Skeletal muscle cell (primary cell): ENCODE data around the gene GALP.
"Not testable (repeated sequence)": the region's sequence is repeated elsewhere in the genome, so short reads cannot be mapped to it uniquely, and the experiment has no call there.

ENCODE experiments used
- DNase-seq: peaks from one replicate; pipeline ENCODE4 v3.0.0-alpha.2; 2010; ENCODE audit warnings: low read depth
- H3K4me3 ChIP-seq: 2 replicates; pipeline ENCODE4 v1.5.1; 2011; ENCODE audit warnings: low read depth, mild to moderate bottlenecking, control low read depth, low read length, moderate library complexity

Gene GALP

DNA sequence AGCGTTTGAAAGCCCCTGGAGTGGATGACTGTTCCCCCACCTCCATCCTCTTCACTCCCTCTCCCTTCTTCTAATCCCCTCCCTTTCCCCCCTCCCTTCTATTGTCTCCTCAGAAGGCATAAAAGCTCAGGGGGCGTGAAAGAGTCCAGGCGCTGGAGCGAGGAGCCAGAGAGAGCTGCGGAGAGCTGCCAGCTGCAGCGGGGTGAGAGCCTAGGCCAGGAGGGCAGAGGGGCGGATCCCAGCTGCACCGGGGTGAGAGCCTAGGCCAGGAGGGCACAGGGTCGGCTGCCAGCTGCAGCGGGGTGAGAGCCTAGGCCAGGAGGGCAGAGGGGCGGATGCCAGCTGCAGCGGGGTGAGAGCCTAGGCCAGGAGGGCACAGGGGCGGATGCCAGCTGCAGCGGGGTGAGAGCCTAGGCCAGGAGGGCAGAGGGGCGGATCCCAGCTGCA lies at the start of gene GALP:
Gene GALP, plus strand, starts transcription at position 148 of the 447 bp plus-strand sequence. CDS start 1,101 bp downstream, outside the sequence.
- not testable (repeated sequence) for DNase-seq, H3K4me3 ChIP-seq

DNA sequence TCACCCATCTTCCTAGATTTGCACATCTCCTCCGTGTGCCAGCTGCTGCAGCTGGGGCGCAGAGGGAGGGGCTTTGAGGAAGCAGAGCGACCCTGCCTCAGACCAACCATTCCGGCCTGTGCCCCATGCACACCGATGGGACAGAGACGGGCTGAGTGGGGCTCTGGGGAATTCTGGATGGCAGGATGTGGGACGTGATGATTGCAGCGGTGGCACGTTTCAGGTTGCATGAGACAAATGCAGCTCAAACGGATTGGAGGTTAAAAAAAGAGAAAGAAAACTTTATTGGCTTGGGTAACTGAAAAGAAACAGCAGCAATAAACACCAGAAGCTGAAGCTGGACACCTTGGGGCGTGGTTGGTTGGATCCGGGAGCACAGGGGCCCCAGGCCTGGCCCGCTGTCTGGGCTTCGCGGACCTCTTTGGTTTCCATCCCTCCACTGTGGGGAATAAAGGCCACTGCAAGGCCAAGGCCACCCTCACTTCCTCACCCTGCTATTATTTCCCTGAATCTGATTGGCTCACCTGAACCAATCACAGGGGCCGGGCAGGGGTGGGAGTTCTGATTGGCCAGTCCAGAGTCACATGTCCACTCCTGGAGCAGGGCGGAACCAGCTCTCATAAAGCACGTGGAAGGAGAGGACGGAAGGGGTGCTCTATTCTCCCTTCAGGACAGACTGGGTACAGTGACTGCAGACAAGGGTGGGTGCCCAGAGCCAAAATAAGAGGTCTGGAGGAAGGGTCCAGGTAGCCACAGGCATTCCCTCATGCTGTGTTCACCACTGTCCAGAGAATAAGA lies 48.6 kb upstream of the GALP start:
- DNase-seq, result no peak
- H3K4me3 ChIP-seq, result no peak overlapping the region

GRCh38 chr19:56130006-56130405 lies 45.8 kb upstream of the GALP start:
- no peak overlapping the region for H3K4me3 ChIP-seq
- no peak for DNase-seq

DNA sequence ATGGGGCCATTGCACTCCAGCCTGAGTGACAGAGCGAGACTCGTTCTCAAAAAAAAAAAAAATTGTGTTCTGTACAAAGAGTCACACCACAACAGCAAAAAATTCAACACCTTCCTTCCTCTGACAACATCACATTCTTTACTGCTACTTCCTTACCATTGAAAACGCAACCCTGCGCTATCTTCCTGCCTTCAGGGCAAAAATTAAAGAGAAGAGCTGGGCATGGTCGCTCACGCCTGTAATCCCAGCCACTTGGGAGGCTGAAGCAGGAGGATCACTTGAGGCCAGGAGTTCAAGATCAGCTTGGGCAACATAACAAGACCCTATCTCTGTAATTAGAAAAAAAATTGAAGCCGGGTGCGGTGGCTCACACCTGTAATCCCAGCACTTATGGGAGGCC lies 44.2 kb upstream of the GALP start:
- no peak overlapping the region for H3K4me3 ChIP-seq
- no peak for DNase-seq

GRCh38 chr19:56132316-56132822 lies 43.4 kb upstream of the GALP start:
- DNase-seq, result peak; percentile 39
- no peak overlapping the region for H3K4me3 ChIP-seq

DNA sequence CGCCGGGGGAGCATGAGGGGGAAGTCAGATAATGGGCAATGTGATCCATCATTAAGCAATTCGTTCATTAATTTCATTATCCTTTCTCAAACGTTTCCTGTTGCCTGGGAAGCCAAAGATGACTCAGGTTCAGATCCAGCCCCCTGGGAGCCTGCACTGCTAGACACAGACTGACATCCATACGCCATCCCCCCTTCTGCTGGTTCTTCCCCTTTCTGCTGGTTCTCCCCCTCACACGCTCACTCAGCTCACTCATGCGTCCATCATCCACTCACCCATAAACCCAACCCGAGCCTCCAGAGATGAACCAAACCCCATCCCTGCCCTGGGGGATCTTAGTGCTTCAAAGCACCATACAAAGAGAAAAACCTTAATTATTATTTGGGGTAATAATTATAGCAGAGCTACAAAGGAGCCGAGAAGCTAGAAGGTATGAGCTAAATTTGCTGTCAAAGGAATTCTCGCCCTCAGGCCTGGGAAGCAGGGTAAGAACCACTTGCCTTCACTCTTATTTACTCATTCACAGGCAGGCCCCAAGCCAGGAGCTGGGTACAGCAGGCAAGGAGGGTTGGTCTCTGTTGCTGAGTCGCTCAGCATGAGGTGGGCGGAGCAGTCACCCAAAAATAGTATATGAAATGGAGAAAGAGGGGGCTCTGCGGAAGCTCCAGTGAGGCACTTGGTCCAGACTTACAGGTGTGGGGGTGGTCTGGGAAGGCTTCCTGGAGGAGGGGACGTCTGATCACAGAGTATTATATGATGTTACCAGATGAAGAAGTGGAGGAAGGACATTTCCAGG lies 41.8 kb upstream of the GALP start:
- no peak for DNase-seq
- no peak overlapping the region for H3K4me3 ChIP-seq

GRCh38 chr19:56134654-56134921 lies 41.2 kb upstream of the GALP start:
- H3K4me3 ChIP-seq, result no peak overlapping the region
- DNase-seq, result no peak

DNA sequence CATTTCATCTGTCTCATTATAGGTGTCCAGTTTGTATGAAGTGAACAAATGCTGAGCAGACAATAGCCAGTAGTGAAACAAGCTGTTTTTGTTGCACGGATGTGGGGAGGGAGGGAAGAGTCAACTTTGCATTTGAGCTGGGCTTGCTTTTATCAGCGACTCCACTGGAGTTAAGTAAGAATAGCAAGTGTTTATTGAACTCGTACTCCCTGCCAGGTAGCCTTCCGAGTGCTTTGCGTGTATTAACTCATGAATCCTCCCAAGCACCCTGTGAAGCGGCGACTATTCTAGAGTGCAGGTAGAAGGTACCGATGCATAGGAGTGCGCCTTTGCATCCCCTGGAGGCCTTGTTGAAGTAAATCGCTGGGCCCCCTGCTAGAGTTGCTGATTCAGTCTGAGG lies 39.4 kb upstream of the GALP start:
- DNase-seq, result no peak
- no peak overlapping the region for H3K4me3 ChIP-seq

DNA sequence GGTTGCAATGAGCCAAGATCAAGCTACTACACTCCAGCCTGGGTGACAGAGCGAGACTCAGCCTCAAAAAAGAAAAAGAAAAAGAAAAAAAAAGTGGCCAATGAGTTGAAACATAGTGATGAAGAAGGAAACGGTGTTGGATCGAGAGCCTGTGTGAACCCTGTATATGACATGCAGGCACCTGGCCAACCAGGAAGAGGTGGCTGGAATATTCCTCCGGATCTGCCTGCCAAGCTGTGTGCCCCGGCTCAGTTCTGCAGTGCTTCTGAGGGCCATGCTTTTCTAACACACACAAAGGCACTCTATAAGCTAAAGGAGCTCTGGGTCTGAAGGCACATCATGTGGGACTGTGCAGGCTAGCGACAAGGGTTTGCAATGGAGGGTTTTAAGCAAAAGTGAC lies 38.4 kb upstream of the GALP start:
- no peak for DNase-seq
- H3K4me3 ChIP-seq, result no peak overlapping the region

DNA sequence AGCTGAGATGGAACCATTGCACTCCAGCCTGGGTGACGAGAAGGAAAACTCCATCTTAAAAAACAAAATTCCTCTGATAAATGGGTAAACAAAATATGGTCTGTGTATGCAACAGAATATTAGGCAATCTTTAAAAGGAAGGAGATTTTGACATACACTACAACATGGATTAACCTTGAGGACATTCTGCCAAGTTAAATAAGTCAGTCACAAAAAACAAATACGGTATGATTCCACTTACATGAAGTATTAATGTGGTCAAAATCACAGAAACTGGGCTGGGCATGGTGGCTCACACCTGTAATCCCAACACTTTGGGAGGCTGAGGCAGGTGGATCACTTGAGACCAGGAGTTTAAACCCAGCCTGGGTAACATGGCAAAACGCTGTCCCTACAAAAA lies 37.7 kb upstream of the GALP start:
- DNase-seq, result no peak
- no peak overlapping the region for H3K4me3 ChIP-seq

DNA sequence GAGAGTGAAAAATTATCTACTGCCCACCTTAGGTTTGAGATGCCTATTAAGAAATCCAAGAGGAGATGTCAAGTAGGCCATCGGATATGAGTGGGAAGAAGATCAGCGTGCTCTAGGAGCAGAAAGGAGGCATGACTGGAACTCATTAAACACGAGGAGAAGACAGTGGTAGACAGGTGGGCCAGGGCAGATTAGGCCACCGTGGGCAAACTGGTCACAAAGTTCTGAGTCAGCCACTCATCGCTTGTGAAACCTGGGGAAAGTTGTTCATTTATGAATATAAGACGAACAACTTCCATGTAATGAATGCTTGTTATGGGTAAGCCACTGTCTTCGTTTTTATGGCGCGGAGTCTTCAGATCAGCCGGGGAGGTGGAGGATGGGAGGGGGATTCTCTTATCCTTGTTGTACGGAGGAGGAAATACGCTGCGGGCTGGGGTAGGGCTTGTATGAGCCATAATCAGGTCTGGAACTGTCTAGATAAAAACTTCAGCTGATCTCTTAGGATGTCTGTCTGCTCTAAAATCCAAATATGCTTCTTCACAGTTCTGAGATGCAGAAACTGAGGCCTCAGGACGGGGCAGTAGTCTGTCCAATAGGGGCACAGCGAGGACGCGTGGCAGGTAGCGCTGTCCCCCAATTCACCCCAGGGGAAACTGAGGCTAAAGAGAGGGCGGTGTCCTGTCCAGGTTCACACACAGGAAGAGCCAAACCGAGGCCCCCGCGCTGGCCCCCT lies 35.8 kb upstream of the GALP start:
- DNase-seq, result no peak
- H3K4me3 ChIP-seq, result peak overlapping the region; percentile 67

DNA sequence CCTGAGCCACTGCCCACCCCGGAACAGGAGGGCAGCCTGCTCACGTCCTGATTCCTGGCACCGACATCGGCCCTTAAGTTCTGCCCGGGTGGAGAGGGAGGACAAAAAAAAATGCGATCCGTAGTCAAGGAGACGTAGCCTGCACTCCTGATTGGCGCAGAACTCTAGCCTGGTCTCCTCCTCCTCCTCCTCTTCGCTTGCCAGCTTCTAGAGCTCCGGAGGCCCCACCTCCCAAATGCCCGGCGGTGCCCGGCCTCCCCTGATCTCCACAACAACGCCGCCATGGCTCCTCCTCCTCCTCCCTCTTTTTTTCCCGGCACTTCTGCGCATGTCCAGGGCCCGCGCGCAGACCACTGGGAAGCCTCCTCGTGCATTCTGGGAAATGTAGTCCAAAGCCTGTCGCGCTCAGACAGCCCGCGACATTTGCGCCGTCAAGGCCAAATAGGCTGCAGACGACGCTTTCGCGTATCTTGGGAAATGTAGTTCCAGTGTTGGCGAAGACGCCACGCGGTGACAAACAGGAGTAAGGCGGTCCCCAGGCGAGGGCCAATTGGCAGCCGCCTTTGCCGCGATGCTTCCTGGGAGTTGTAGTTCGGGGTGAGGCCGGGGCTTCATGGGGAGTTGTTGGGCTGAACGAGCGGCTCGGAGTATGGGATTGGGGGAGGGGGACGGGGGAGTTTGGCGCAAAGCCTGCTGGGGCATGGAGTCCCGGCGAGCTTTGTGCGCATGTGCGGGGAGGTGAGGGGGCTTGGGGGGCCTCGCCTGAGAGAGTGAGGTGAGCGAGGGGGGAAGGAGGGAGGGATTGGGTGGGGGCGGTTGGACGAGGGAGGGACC lies 35.0 kb upstream of the GALP start, which contains the start of gene ZNF444:
Gene ZNF444, plus strand, starts transcription at position 705 of the 834 bp plus-strand sequence. CDS start 5,625 bp downstream, outside the sequence.
- peak; percentile 98 for DNase-seq
- H3K4me3 ChIP-seq, result peak within 1 kb of the TSS; percentile 67

DNA sequence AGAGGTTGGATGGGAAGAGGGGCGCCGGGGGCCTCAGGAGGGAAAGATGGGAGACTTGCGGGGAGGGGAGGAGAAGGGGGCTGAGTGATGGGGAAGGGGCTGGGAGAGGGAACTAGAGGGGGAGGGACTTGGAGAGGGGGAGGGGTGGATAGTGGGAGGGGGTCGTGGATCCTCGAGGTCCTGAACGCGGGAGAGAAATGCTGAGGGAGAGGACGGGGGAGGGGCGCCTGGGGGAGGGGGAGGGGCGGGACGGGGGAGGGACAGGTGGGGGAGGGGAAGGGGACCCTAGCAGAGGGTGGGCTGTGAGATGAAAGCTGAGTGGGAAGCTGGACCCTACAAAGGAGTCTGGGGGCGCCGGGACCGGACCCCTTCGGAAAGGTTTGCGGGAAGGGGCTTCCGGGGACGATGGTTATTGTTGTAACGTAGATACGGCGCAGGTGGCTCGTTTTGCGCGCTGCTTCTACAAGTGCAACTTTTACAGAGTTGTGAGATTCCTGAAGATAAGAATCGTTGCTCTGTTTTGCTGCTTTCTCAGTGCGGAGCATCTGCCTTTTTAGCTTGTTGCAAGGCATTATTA lies 34.3 kb upstream of the GALP start:
- H3K4me3 ChIP-seq, result peak overlapping the region; percentile 67
- DNase-seq, result no peak

GRCh38 chr19:56142087-56142787 lies 33.6 kb upstream of the GALP start:
- H3K4me3 ChIP-seq, result peak overlapping the region; percentile 67
- no peak for DNase-seq

DNA sequence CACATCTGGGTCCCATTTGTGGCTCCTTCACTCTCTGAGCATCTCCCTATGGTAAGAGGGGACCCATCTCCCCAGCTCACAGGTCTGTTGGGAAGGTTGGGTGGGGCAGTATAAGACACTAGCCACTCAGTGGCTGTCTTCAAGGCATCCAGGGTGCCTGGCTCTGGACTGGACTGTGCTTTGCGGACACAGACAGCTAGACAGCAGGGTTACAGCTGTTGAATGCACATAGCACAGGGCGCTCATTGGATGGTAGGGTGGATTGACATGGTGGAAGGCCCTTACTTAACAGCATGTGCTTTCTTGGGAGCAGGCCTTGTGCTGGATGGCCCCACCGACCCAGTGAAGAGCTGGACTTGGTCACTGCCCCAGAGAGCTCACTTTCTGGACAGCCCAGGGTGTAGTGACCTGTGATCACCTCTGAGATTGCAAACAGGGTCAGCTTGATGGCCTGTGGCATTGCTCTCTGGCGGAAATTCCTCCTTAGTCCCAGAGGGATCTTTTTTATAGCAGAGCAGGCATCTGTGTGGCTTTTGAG lies 32.8 kb upstream of the GALP start:
- no peak overlapping the region for H3K4me3 ChIP-seq
- no peak for DNase-seq

DNA sequence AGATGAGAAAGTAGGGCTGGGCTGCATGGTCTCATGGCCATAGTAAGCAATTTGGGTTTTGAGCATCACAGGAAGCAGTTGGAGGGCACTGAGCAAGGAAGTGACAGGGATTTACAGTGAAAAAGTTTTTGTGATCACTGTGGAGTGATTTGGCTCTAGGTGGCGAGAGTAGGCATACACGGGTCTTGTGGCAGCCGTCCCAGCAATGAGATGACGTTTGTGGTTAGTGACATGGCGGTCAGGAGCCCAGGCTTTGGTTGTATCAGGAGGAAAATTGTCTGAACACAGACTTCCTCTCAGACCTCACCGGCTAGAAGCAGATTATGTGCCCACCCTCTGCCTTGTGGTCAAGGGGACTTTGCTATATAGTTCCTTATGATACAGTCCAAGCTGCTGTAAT lies 31.4 kb upstream of the GALP start:
- no peak overlapping the region for H3K4me3 ChIP-seq
- DNase-seq, result no peak

DNA sequence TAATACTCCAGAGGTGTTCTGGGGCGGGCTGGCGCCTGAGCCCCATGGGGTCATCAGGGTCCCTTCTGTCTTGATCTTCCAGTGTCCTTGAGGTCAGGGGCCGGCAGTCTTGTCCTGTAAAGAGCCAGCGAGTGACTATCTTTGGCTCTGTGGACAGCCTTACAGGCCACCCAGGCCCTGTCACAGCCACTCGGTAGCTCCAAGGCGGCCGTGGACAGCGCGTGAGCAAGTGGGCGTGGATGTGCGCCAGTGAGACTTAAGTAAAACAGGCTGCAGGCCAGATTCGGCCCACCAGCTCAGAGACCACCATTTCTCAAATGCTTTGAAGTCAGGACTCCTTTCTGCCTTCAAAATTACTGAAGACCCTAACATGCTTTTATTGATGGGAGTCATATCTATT lies 31.0 kb upstream of the GALP start:
- H3K4me3 ChIP-seq, result no peak overlapping the region
- no peak for DNase-seq

GRCh38 chr19:56145698-56146097 lies 30.1 kb upstream of the GALP start:
- no peak overlapping the region for H3K4me3 ChIP-seq
- no peak for DNase-seq
